Suprapubic skin (tissue), 4 donors: ENCODE results near the gene BBOF1. TPM values are rescaled to one million over a fixed set of nuclear protein-coding genes. Genes with fewer than 3 reads are reported as not detected.
A peak's percentile ranks its signal among the peaks of the same experiment; 100 is the strongest.

Experiments
- DNase-seq, 2 donors: peaks; one replicate each; pipeline ENCODE4 v3.0.0-alpha.2; 2019; ENCODE audit warnings: low spot score in 2 of 2
- H3K27ac ChIP-seq: fragments of 200-600 bp; sonication (generic); one replicate; pipeline ENCODE4 v1.5.1; 2019
- H3K27me3 ChIP-seq: fragments of 200-600 bp; sonication (generic); one replicate; pipeline ENCODE4 v1.5.1; 2019
- H3K36me3 ChIP-seq: fragments of 200-600 bp; sonication (generic); one replicate; pipeline ENCODE4 v1.5.1; 2019
- H3K4me1 ChIP-seq: fragments of 200-600 bp; sonication (generic); one replicate; pipeline ENCODE4 v1.5.1; 2019
- H3K4me3 ChIP-seq: fragments of 200-600 bp; sonication (generic); one replicate; pipeline ENCODE4 v1.5.1; 2019; ENCODE audit warnings: mild to moderate bottlenecking
- H3K9me3 ChIP-seq: fragments of 200-600 bp; sonication (generic); one replicate; pipeline ENCODE4 v1.5.1; 2019
- CTCF ChIP-seq, 2 donors: fragments of 200-600 bp in 1 of 2; fragments of 450-650 bp in 1 of 2; sonication (generic) in 1 of 2; IDR thresholded peaks; one replicate each; pipeline ENCODE4 v1.5.1; 2016 to 2019; ENCODE audit warnings: antibody characterized with exemption in 2 of 2, mild to moderate bottlenecking in 1 of 2, moderate library complexity in 1 of 2
- EP300 ChIP-seq: sonication (generic); formaldehyde crosslinking; IDR thresholded peaks from one replicate; pipeline ENCODE4 v1.6.1; 2017; ENCODE audit warnings: antibody characterized with exemption
- POLR2A ChIP-seq, 2 donors: fragments of 450-650 bp; IDR thresholded peaks; one replicate each; pipeline ENCODE4 v1.6.1; 2017; ENCODE audit warnings: antibody characterized with exemption in 2 of 2, mild to moderate bottlenecking in 2 of 2, moderate library complexity in 2 of 2
- POLR2AphosphoS5 ChIP-seq, 3 donors: sonication (generic); formaldehyde crosslinking; IDR thresholded peaks; one replicate each; pipeline ENCODE4 v1.6.1; 2017; ENCODE audit warnings: antibody characterized with exemption in 3 of 3
- WGBS: methylation state at CpG from one replicate; pipeline ENCODE4 v1.1.5; 2018; 5-methylcytosine and 5-hydroxymethylcytosine counted together
- total RNA-seq, 4 donors: library from RNA; depleted of rRNA; stranded (reverse); fragments of >200 nt; gene quantifications; one replicate each; pipeline ENCODE4 v1.1.0, GENCODE V29; 2016

Gene BBOF1
- total RNA-seq, 4 donors from 2014 or later = 2.4 to 5.3 (median 3.9) TPM

- no peak overlapping the region for H3K4me3 ChIP-seq
- no peaks in the 10 kb centered on the region for H3K27me3 ChIP-seq
- no peaks in the 10 kb centered on the region for H3K9me3 ChIP-seq
- peaks cover 12% of the 10 kb centered on the region for H3K4me1 ChIP-seq
- peaks cover 22% of the 10 kb centered on the region for H3K36me3 ChIP-seq
- no peak overlapping the region for H3K27ac ChIP-seq
- TF ChIP-seq POLR2AphosphoS5 (IDR thresholded peaks at IDR 0.05) (no peak), CTCF (IDR thresholded peaks at IDR 0.05) (no peak), EP300 (no peak)
- no peak for DNase-seq
- WGBS = 68% methylated on average over 3 of the region's 3 CpGs
These were observed 4.0 kb upstream of the BBOF1 start for GRCh38 chr14:74015176-74015575.

GRCh38 chr14:74015963-74016362 is 3.2 kb upstream of the BBOF1 start:
- Histone ChIP-seq H3K4me3 (no peak overlapping the region), H3K27ac (no peak overlapping the region)
- TF ChIP-seq EP300 (no peak), CTCF (IDR thresholded peaks at IDR 0.05) (no peak)

GRCh38 chr14:74018174-74018585 is 969 bp upstream of the BBOF1 start:
- H3K27me3 ChIP-seq = no peaks in the 10 kb centered on the region
- DNase-seq = no peak
- peak overlapping the region; percentile 98 for H3K27ac ChIP-seq
- TF ChIP-seq POLR2AphosphoS5 (IDR thresholded peaks at IDR 0.05) = no peak
- TF ChIP-seq POLR2A (IDR thresholded peaks at IDR 0.05) = no peak
- no peak for TF ChIP-seq EP300
- no peak for TF ChIP-seq CTCF (IDR thresholded peaks at IDR 0.05)
- 0% methylated on average over 8 of the region's 8 CpGs for WGBS
- H3K36me3 ChIP-seq = peaks cover 7% of the 10 kb centered on the region
- no peaks in the 10 kb centered on the region for H3K9me3 ChIP-seq
- peak overlapping the region; percentile 91 for H3K4me3 ChIP-seq
- peaks cover 12% of the 10 kb centered on the region for H3K4me1 ChIP-seq

More at GRCh38 chr14:74015963-74016362, 3.2 kb upstream of the BBOF1 start:
- Histone ChIP-seq H3K27me3 (no peaks in the 10 kb centered on the region), H3K36me3 (peaks cover 14% of the 10 kb centered on the region), H3K9me3 (no peaks in the 10 kb centered on the region), H3K4me1 (peaks cover 12% of the 10 kb centered on the region)
- no peak for DNase-seq

- H3K4me3 ChIP-seq = peak overlapping the region; percentile 91
- TF ChIP-seq POLR2A (IDR thresholded peaks at IDR 0.05) = no peak
- no peaks in the 10 kb centered on the region for H3K27me3 ChIP-seq
- H3K4me1 ChIP-seq = peaks cover 12% of the 10 kb centered on the region
- peak overlapping the region; percentile 98 for H3K27ac ChIP-seq
- no peaks in the 10 kb centered on the region for H3K36me3 ChIP-seq
- no peak for DNase-seq
- H3K9me3 ChIP-seq = no peaks in the 10 kb centered on the region
- 12% methylated on average over 4 of the region's 21 CpGs for WGBS
These were observed 424 bp downstream of the BBOF1 start for GRCh38 chr14:74019408-74020137.

GRCh38 chr14:74022346-74022745 is 3.2 kb downstream of the BBOF1 start:
- WGBS = 94% methylated on average over 4 of the region's 4 CpGs
- H3K9me3 ChIP-seq = no peaks in the 10 kb centered on the region
- TF ChIP-seq CTCF (IDR thresholded peaks at IDR 0.05) (no peak), POLR2AphosphoS5 (IDR thresholded peaks at IDR 0.05) (no peak), POLR2A (IDR thresholded peaks at IDR 0.05) (no peak), EP300 (no peak)
- peaks cover 12% of the 10 kb centered on the region for H3K4me1 ChIP-seq
- no peak overlapping the region for H3K4me3 ChIP-seq
- no peak for DNase-seq
- no peak overlapping the region for H3K27ac ChIP-seq
- H3K36me3 ChIP-seq = no peaks in the 10 kb centered on the region
- no peaks in the 10 kb centered on the region for H3K27me3 ChIP-seq

- no peak for DNase-seq
- Histone ChIP-seq H3K4me3 (no peak overlapping the region), H3K36me3 (peaks cover 2% of the 10 kb centered on the region), H3K4me1 (no peaks in the 10 kb centered on the region), H3K27me3 (no peaks in the 10 kb centered on the region), H3K27ac (no peak overlapping the region), H3K9me3 (no peaks in the 10 kb centered on the region)
- 85% methylated on average over 3 of the region's 3 CpGs for WGBS
- TF ChIP-seq CTCF (IDR thresholded peaks at IDR 0.05) (no peak), POLR2AphosphoS5 (IDR thresholded peaks at IDR 0.05) (no peak)
These were observed 10.0 kb downstream of the BBOF1 start for GRCh38 chr14:74029136-74029535.
